Natural killer cell (primary cell): ENCODE results near the gene PACRGL. TPM values are rescaled to one million over a fixed set of nuclear protein-coding genes. Genes with fewer than 3 reads are reported as not detected.

Experiments used
- ATAC-seq, 3 donors: fragments of 150-1000 bp in 2 of 3; fragments of 200-7000 bp in 1 of 3; cut with Tn5 transposase; 1 replicate in 1 of 3; 2 replicates in 2 of 3; pipeline ENCODE4 v1.10.0; 2021; ENCODE audit warnings: mild to moderate bottlenecking in 2 of 3, moderate library complexity in 2 of 3
- DNase-seq, 2 donors: peaks; one replicate each; pipeline versions ENCODE4 v3.0.0 to v3.0.0-alpha.2; 2013 to 2021; ENCODE audit warnings: mixed read lengths in 1 of 2
- H3K27ac ChIP-seq: one replicate; pipeline ENCODE4 v1.5.1; 2013; ENCODE audit warnings: mild to moderate bottlenecking, low read length
- H3K27me3 ChIP-seq: one replicate; pipeline ENCODE4 v1.6.1; 2013; ENCODE audit warnings: low read length; ENCODE audit not compliant: control insufficient read depth, insufficient read depth
- H3K36me3 ChIP-seq: one replicate; pipeline ENCODE4 v1.6.1; 2013; ENCODE audit warnings: low read length; ENCODE audit not compliant: control insufficient read depth, insufficient read depth
- H3K4me1 ChIP-seq: one replicate; pipeline ENCODE4 v1.6.1; 2013; ENCODE audit warnings: low read length; ENCODE audit not compliant: control insufficient read depth, insufficient read depth
- H3K4me3 ChIP-seq: one replicate; pipeline ENCODE4 v1.5.1; 2013; ENCODE audit warnings: low read length
- H3K9me3 ChIP-seq: one replicate; pipeline ENCODE4 v1.6.1; 2013; ENCODE audit warnings: low read length; ENCODE audit not compliant: control insufficient read depth, insufficient read depth
- H3K27ac Mint-ChIP-seq, 2 donors: one replicate each; pipeline ENCODE4 v1.8.0; 2022; ENCODE audit warnings: mild to moderate bottlenecking in 2 of 2, mixed read lengths in 2 of 2, moderate library complexity in 1 of 2
- H3K27me3 Mint-ChIP-seq, 2 donors: one replicate each; pipeline ENCODE4 v1.8.0; 2022; ENCODE audit warnings: low read depth in 2 of 2, mixed read lengths in 2 of 2
- H3K36me3 Mint-ChIP-seq: one replicate; pipeline ENCODE4 v1.8.0; 2022; ENCODE audit warnings: mixed read lengths
- H3K4me1 Mint-ChIP-seq, 2 donors: one replicate each; pipeline ENCODE4 v1.8.0; 2022; ENCODE audit warnings: mixed read lengths in 2 of 2
- H3K4me3 Mint-ChIP-seq: one replicate; pipeline ENCODE4 v1.8.0; 2022; ENCODE audit warnings: mild to moderate bottlenecking, moderate library complexity, mixed read lengths
- H3K9me3 Mint-ChIP-seq, 2 donors: one replicate each; pipeline ENCODE4 v1.8.0; 2022; ENCODE audit warnings: mixed read lengths in 2 of 2
- WGBS: methylation state at CpG from one replicate; pipeline ENCODE4 v1.1.7; 2013; ENCODE audit warnings: missing lambda C conversion rate; ENCODE audit not compliant: insufficient coverage; 5-methylcytosine and 5-hydroxymethylcytosine counted together
- intact Hi-C: fragments of 100-400 bp; cut with micrococcal nuclease; formaldehyde crosslinking; loops from one replicate; pipeline ENCODE4 v1.14.2; 2022
- total RNA-seq, 4 donors: library from RNA; stranded (reverse); fragments of 120-200 nt in 1 of 4; gene quantifications; one replicate each; pipeline versions ENCODE4 v1.2.3 to v1.2.4, GENCODE V29; 2013 to 2022
- TF ChIP-seq, protein P1 (sequence below): fragments of 200-600 bp; IDR thresholded peaks from one replicate; pipeline ENCODE4 v1.8.0; 2022; ENCODE audit warnings: antibody characterized with exemption

PACRGL gene
- total RNA-seq, 3 donors from 2014 or later (not counting 1 experiment from before 2014, with no cell fraction given), result 9.0 to 14.7 (median 12.9) TPM

DNA sequence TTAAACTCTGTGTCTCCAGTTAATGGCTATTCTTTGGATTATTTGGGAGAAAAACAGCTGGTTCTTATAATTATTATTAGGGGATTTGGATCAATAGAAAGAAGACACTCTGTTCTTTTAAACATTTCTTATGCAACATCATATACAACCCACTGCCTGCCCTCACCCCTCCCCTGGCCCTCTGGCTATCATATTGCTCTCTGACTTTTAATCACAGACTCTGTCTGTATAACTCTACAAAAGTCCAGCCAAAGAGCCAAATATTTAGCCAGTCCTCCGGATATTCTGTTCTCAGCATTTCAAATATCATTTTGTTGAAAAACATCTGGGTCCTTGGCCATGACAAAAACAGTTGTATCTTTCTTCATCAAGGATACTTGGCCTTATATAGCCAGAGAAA is 19.0 kb upstream of the PACRGL start:
- no peak for ATAC-seq
- TF ChIP-seq, protein P1, sequence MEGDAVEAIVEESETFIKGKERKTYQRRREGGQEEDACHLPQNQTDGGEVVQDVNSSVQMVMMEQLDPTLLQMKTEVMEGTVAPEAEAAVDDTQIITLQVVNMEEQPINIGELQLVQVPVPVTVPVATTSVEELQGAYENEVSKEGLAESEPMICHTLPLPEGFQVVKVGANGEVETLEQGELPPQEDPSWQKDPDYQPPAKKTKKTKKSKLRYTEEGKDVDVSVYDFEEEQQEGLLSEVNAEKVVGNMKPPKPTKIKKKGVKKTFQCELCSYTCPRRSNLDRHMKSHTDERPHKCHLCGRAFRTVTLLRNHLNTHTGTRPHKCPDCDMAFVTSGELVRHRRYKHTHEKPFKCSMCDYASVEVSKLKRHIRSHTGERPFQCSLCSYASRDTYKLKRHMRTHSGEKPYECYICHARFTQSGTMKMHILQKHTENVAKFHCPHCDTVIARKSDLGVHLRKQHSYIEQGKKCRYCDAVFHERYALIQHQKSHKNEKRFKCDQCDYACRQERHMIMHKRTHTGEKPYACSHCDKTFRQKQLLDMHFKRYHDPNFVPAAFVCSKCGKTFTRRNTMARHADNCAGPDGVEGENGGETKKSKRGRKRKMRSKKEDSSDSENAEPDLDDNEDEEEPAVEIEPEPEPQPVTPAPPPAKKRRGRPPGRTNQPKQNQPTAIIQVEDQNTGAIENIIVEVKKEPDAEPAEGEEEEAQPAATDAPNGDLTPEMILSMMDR, result no peak
- H3K4me3 Mint-ChIP-seq, result no peak overlapping the region

DNA sequence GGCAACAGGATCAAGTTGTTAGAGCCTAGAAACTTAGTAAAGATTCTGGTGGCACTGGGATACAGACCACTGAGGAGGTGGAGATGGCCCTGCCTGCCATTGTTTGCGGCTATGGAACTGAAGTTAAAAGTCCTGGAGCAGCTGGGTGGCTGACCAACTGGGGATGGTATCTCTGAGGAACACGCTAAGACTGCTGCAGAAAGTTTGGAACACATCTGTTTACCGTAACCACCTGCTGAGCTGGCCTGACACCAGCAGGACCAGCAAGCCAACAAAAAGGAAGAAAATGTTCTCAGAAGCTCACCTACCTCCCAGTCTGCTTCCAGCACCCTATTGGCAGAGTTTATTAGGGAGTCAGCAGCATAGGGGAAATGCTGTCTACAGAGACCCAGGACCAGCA is 17.4 kb upstream of the PACRGL start:
- TF ChIP-seq, protein P1, result no peak
- Histone ChIP-seq H3K4me1 (no peaks in the 10 kb centered on the region), H3K4me3 (no peak overlapping the region), H3K27me3 (peaks cover 3% of the 10 kb centered on the region), H3K36me3 (no peaks in the 10 kb centered on the region), H3K9me3 (no peaks in the 10 kb centered on the region), H3K27ac (no peak overlapping the region)
- DNase-seq, result no peak
- ATAC-seq, result no peak
- Mint-ChIP-seq H3K27ac (no peak overlapping the region), H3K27me3 (peaks cover 12 to 27% of the 10 kb centered on the region in 2 donors), H3K4me1 (no peaks in the 10 kb centered on the region), H3K9me3 (no peaks in the 10 kb centered on the region), H3K36me3 (no peaks in the 10 kb centered on the region), H3K4me3 (no peak overlapping the region)
- 92% methylated on average over 3 of the region's 3 CpGs for WGBS
- intact Hi-C loops, result no loop called here

More for the DNA sequence above, 19.0 kb upstream of the PACRGL start:
- no peak overlapping the region for H3K27ac Mint-ChIP-seq
- no peaks in the 10 kb centered on the region for H3K4me1 Mint-ChIP-seq
- peaks cover 3% of the 10 kb centered on the region for H3K27me3 ChIP-seq
- H3K27ac ChIP-seq, result no peak overlapping the region
- H3K9me3 ChIP-seq, result no peaks in the 10 kb centered on the region
- H3K36me3 ChIP-seq, result no peaks in the 10 kb centered on the region
- H3K9me3 Mint-ChIP-seq, result no peaks in the 10 kb centered on the region
- WGBS, result 91% methylated on average over 1 of the region's 1 CpG
- H3K4me1 ChIP-seq, result no peaks in the 10 kb centered on the region
- no peak overlapping the region for H3K4me3 ChIP-seq
- H3K36me3 Mint-ChIP-seq, result no peaks in the 10 kb centered on the region
- intact Hi-C loops, result no loop called here
- peaks cover 14 to 23% of the 10 kb centered on the region in 2 donors for H3K27me3 Mint-ChIP-seq
- DNase-seq, result no peak

DNA sequence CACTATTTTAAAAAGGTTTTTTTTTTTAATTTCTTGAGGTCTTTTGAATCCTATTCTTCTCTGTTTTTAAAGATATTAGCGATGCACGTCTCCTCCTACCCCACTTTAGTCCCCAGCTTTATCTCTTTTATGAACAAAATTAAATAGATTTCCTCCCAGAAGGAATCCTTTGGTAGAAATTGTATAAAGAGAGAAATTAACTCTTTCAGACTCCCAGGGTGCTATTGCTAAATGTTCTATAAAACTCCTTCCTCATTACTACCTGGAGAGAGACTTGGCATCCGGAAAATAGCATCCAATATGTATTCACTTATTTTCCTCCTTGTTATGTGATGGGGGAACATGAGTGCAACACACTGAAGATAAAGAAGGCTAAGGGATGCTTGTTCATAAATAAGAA is 16.5 kb upstream of the PACRGL start:
- Histone ChIP-seq H3K4me3 (no peak overlapping the region), H3K4me1 (no peaks in the 10 kb centered on the region), H3K9me3 (no peaks in the 10 kb centered on the region), H3K36me3 (no peaks in the 10 kb centered on the region), H3K27ac (no peak overlapping the region), H3K27me3 (peaks cover 3% of the 10 kb centered on the region)
- Mint-ChIP-seq H3K4me3 (no peak overlapping the region), H3K4me1 (no peaks in the 10 kb centered on the region), H3K9me3 (no peaks in the 10 kb centered on the region), H3K27ac (no peak overlapping the region), H3K36me3 (no peaks in the 10 kb centered on the region), H3K27me3 (peaks cover 12 to 28% of the 10 kb centered on the region in 2 donors)
- ATAC-seq (no peak), DNase-seq (no peak)
- TF ChIP-seq, protein P1, result no peak
- WGBS, result no CpG with 5 or more reads among the region's 3 CpGs
- intact Hi-C loops, result no loop called here
